ENCODE results near the gene APOC3.
"Not testable (repeated sequence)": the region's sequence is repeated elsewhere in the genome, so short reads cannot be mapped to it uniquely, and the experiment has no call there.

Gene APOC3

GRCh38 chr11:116829525-116830183, at the start of gene APOC3:
APOC3 (plus strand) TSS chr11:116829907; CDS start chr11:116830583, 676 bp downstream.
- DNase-seq (ENCODE audit: low spot score) = no peak

GRCh38 chr11:116782728-116783127, 47.0 kb upstream of the APOC3 start:
- DNase-seq (ENCODE audit: low spot score) = peak; percentile 28

GRCh38 chr11:116786326-116786725, 43.4 kb upstream of the APOC3 start:
- DNase-seq (ENCODE audit: low spot score) = no peak

- DNase-seq (ENCODE audit: low spot score) = no peak
Observed at GRCh38 chr11:116786966-116787365, 42.7 kb upstream of the APOC3 start.

- no peak for DNase-seq (ENCODE audit: low spot score)
Observed at GRCh38 chr11:116787436-116787785, 42.3 kb upstream of the APOC3 start.

GRCh38 chr11:116787786-116788486, 41.8 kb upstream of the APOC3 start, which contains the start of gene ZPR1:
ZPR1 (minus strand) TSS chr11:116788023; CDS start chr11:116787990, 33 bp downstream.
- DNase-seq (ENCODE audit: low spot score) = peak; percentile 91

- no peak for DNase-seq (ENCODE audit: low spot score)
Observed at GRCh38 chr11:116788534-116788933, 41.2 kb upstream of the APOC3 start.

- no peak for DNase-seq (ENCODE audit: low spot score)
Observed at GRCh38 chr11:116788975-116789374, 40.7 kb upstream of the APOC3 start.

GRCh38 chr11:116790167-116791001, 39.3 kb upstream of the APOC3 start:
- no peak for DNase-seq (ENCODE audit: low spot score)

GRCh38 chr11:116791002-116791812, 38.5 kb upstream of the APOC3 start:
- peak; percentile 88 for DNase-seq (ENCODE audit: low spot score)

GRCh38 chr11:116791813-116792143, 37.9 kb upstream of the APOC3 start, which contains the start of gene APOA5:
APOA5 (minus strand) TSS chr11:116791879; CDS start chr11:116791860, 19 bp downstream.
- DNase-seq (ENCODE audit: low spot score) = no peak

GRCh38 chr11:116792144-116792868, 37.4 kb upstream of the APOC3 start:
- no peak for DNase-seq (ENCODE audit: low spot score)

GRCh38 chr11:116792869-116793771, 36.6 kb upstream of the APOC3 start:
- peak; percentile 74 for DNase-seq (ENCODE audit: low spot score)

GRCh38 chr11:116793772-116794097, 36.0 kb upstream of the APOC3 start:
- no peak for DNase-seq (ENCODE audit: low spot score)

- no peak for DNase-seq (ENCODE audit: low spot score)
Observed at GRCh38 chr11:116794851-116795250, 34.9 kb upstream of the APOC3 start.

- DNase-seq (ENCODE audit: low spot score) = no peak
Observed at GRCh38 chr11:116796548-116796947, 33.2 kb upstream of the APOC3 start.

- DNase-seq (ENCODE audit: low spot score) = no peak
Observed at GRCh38 chr11:116797816-116798215, 31.9 kb upstream of the APOC3 start.

- no peak for DNase-seq (ENCODE audit: low spot score)
Observed at GRCh38 chr11:116798368-116798767, 31.3 kb upstream of the APOC3 start.

GRCh38 chr11:116800610-116801009, 29.1 kb upstream of the APOC3 start:
- DNase-seq (ENCODE audit: low spot score) = no peak

GRCh38 chr11:116801662-116802061, 28.0 kb upstream of the APOC3 start:
- DNase-seq (ENCODE audit: low spot score) = not testable (repeated sequence)
